Sigmoid colon (tissue), 4 donors: Measurements from ENCODE around the gene KIF21A.

Experiments
- CTCF ChIP-seq, 4 experiments: fragments of 450-650 bp in 3 of 4; fragments of 200-600 bp in 1 of 4; IDR thresholded peaks; one replicate each; pipeline ENCODE4 v1.5.1; 2016 to 2019; ENCODE audit warnings: antibody characterized with exemption in 4 of 4, mild to moderate bottlenecking in 3 of 4, moderate library complexity in 2 of 4
- EP300 ChIP-seq, 4 donors: sonication (generic); formaldehyde crosslinking; IDR thresholded peaks; one replicate each; pipeline ENCODE4 v1.6.1; 2017; ENCODE audit warnings: antibody characterized with exemption in 4 of 4
- POLR2A ChIP-seq, 2 donors: fragments of 450-650 bp; IDR thresholded peaks; one replicate each; pipeline ENCODE4 v1.6.1; 2016; ENCODE audit warnings: antibody characterized with exemption in 2 of 2, mild to moderate bottlenecking in 2 of 2, moderate library complexity in 2 of 2
- POLR2AphosphoS5 ChIP-seq, 4 donors: sonication (generic); formaldehyde crosslinking; IDR thresholded peaks; one replicate each; pipeline ENCODE4 v1.6.1; 2017; ENCODE audit warnings: antibody characterized with exemption in 4 of 4

DNA sequence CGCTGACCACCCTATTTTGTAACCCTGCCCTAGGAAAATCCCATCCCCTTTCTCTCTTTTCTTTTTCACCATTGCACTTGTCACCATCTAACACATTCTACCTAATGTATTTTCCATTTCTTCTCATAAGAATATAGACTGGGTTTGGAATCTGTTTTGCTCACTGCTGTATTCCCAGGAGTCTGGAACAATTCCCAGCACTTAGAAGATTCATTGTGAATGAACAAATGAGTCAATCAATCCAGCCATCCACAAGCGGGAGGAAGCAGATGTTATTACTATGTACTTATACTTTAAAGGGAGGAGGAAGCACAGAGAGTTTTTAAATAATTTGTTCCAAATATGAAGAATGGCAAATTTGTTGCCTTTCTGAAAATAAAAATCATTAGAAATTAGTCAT is 142.1 kb downstream of the KIF21A start:
- no peak for TF ChIP-seq CTCF (IDR thresholded peaks at IDR 0.05)
- TF ChIP-seq POLR2A (IDR thresholded peaks at IDR 0.05), result no peak
- no peak for TF ChIP-seq POLR2AphosphoS5 (IDR thresholded peaks at IDR 0.05)
- no peak for TF ChIP-seq EP300 (IDR thresholded peaks at IDR 0.05)
